ENCODE results near the gene GAST. TPM values are rescaled to one million over a fixed set of nuclear protein-coding genes. Genes with fewer than 3 reads are reported as not detected.

Gene GAST
- total RNA-seq, 1 donor from 2014 or later = not detected

- intact Hi-C loops (cut with micrococcal nuclease) = no loop called here
These were observed 4.1 kb upstream of the GAST start for GRCh38 chr17:41707803-41708669.

DNA sequence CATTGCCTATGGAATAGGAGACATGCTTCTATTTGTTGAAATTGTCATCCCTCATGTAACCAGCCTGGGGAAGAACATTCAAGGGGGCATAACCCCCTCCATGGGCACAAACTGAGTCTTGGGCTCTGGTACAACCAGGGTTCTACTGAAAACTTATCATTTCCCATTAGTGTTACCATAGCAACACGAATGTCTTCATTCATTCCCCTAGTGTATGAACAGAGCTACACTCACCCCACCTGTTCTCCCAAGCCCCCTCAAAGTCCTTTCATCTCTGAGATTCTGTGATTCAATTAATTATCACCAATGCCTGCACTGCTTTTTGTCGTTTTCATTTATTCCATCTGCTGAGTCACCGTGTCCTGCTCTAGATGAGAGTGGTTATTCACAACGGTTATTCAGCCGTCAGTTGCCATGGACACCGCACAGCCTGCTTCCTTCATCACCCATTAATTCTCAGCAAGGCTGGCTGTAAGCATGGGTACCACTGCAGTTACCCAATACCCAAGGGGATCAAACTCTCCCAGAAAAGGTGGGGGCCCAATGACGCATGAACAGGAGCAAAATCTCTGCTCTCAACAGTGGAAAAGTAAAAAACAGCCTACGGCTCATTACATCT is 1.6 kb upstream of the GAST start:
- intact Hi-C loops (cut with micrococcal nuclease) = no loop called here

- intact Hi-C loops (cut with micrococcal nuclease) = no loop called here
These were observed 5.5 kb downstream of the GAST start for GRCh38 chr17:41717408-41718286.

- intact Hi-C loops (cut with micrococcal nuclease) = no loop called here
These were observed 6.1 kb downstream of the GAST start for GRCh38 chr17:41718287-41718645.

- intact Hi-C loops (cut with micrococcal nuclease) = no loop called here
These were observed 10.1 kb downstream of the GAST start for GRCh38 chr17:41722231-41722630.

DNA sequence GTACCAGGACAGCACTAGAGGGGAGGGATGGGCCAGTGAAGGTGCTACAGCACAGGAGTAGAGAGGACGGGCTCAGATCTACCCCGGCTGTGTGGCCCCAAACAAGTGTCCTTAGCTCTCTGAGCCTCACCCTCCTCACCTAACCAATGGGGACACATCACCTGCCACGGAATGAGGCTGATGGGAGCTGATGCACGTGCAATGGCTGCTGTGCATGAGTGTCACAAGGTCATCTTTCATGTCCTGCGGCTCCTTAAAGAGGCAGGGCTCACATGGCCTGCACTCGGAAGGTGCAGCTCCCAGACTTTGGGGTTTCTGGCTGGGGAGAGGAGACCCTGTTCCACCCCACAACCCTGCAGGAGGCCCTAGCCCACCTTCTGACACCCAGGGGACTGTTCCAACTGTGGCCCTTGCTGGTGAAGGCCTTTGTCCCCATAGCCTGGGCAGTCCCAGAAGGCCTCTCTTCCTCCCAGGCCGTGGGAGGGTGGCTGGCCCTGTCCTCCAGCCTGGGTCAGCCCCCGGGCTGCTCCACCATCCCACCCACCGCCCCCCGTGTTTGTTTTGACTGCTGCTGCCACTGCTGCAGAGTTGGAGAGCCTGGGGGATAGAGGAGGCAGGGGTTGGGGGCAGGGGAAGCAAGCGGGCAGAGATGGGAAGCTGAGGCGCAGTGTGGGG is 11.8 kb downstream of the GAST start:
- intact Hi-C loops (cut with micrococcal nuclease) = no loop called here

DNA sequence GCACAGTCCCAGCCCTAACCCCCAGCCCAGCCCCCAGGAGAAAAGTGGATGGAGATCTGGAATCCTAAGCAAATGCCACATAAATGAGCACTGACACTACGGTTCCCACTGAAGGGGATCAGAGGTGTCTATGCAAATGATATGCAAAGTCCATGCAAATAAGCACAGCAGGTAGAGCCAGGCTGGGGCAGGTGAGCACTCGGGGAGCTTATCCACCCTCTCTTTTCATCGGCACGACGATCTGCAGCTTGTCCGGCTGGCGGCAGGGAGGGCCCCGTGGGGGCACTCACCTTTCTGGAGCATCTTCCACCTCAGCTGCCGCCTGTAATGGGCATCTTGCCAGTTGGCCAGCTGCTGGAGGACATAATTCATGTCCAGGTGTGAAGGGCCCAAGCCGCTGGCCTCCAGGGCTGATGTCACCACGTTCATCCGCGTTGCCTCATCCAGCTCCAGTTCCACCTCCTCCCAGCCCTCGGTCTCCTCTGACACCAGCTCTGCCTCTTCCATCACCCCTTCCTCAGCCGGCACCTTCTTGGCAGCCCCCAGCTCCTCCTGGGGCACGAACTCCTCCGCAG is 12.4 kb downstream of the GAST start:
- intact Hi-C loops (cut with micrococcal nuclease) = no loop called here

DNA sequence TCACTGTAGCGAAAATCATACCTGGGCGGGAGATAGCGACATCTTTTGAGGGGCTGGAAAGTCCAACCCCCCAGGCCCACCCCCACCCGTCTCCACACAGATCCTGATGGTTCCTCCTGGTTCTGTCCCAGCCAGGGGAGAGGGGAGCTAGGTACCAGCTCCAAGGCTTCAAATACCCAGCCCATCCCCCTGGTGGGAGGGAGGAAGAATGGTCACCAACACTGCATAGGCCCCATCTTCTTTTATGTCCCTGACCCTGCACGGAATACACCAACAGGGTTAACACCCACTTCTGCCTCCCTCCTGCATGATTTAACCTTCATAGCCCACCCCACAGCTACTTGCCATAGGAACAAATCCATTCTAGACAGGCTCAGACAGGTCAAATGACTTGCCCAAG is 13.0 kb downstream of the GAST start:
- intact Hi-C loops (cut with micrococcal nuclease) = no loop called here

DNA sequence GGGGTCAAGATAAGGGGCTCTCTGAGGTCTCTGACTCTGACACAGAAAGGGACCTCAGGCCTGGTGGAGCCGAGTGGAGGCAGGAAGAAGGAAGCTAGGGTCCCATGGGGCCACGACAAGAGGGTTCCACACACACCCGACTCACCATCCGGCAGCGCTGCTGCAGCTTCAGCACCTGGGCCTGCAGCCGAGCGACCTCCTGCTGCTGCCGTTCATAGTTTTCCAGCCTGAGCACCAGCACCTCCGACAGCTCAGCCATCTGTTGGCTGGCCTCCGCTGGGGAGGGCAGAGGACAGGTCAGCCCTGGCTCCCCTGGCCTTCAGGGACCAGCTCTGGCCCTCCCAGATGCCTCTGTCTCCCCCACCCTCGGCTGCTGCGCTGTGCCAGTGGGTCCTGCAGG is 15.9 kb downstream of the GAST start:
- intact Hi-C loops (cut with micrococcal nuclease) = no loop called here

DNA sequence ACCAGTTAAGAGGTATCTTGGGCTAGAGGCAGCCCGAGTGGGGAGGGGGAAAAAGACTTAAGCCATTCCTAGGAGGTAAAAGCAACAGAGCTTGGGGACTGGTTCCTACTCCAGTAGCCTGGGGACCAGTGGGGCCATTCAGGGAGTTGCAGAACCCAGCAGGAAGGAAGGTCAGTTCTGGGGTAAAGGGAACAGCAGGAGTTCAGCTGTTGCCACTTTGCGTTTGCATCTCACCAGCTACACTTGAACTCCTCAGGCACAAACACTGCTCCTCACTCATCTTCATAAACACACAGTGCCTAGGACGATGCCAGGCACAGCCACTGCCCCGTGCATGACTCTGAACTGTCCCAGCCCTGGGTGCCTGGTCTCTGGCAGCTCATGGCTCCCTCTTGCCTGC is 18.3 kb downstream of the GAST start:
- intact Hi-C loops (cut with micrococcal nuclease) = loop anchor here (10.0 kb wide), 2 partner anchors 294 to 384 kb away; partner anchors contain the start of genes DHX58 and NKIRAS2

DNA sequence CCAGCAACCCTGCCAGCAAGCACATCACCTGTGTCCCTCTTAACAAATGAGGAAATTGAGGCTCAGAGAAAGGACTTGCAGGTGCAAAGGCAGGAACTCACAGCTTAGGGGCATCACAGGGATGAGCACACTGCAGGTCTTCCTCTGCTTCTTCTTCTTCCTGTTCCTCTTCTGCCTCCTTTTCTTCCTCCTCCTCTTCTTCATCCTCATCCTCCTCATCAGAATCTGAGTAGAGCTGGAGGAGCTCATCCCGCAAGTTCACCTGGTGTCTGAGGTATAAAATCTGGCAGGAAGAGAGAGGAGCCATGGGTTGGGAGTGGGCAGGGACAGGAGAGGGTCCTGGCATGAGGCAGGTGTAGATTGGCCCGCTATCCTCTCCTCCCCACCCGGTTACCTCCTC is 19.7 kb downstream of the GAST start:
- intact Hi-C loops (cut with micrococcal nuclease) = loop anchor here (10.0 kb wide), 2 partner anchors 293 to 383 kb away; partner anchors contain the start of genes DHX58 and NKIRAS2

- intact Hi-C loops (cut with micrococcal nuclease) = loop anchor here (10.0 kb wide), 2 partner anchors 291 to 381 kb away; partner anchors contain the start of genes DHX58 and NKIRAS2
These were observed 21.4 kb downstream of the GAST start for GRCh38 chr17:41733348-41734138.

DNA sequence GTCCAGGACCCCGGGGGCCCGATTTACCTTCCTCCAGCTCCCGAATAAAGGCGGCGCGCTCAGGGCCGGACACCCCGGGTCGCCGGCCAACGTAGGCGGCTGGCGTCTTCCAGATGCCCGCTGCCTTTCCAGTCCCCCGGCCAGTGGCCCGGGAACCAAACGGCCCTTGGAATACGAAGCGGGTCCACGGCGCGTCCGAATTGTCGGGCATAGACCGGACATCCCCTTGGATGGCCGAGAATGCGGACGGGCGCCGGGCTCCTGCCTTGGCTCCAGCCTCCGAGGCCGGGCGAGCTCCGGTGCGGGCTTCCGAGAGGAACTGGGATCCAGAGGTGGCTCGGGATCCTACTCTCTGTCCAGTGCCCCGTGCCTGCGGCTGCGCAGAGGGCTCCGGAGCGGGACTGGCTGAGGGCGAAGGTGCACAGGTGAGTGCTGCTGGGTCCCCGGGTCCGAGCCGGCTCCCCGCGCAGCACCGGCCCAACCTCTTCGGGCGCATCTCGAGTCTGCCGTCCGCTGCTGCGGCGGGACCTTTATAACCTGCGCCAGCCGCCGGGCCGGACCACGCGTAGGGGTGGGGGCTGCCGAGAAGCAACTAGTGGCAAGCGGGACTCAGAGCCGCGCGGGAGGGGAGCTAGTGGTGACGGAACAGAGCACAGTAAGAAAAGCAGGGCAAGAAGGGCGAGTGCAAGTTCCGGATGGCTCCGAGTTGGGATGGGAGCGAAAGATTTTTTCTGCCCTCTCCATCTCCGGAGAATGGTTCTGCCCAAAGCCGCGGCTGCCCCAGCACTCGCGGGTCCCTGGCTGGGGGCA is 22.2 kb downstream of the GAST start, which contains the start of gene HAP1:
Gene HAP1 (minus strand): TSS at position 505 of the 810 bp plus-strand sequence. CDS start 9 bp downstream, at position 496.
- intact Hi-C loops (cut with micrococcal nuclease) = loop anchor here (10.0 kb wide), 2 partner anchors 290 to 380 kb away; partner anchors contain the start of genes DHX58 and NKIRAS2

DNA sequence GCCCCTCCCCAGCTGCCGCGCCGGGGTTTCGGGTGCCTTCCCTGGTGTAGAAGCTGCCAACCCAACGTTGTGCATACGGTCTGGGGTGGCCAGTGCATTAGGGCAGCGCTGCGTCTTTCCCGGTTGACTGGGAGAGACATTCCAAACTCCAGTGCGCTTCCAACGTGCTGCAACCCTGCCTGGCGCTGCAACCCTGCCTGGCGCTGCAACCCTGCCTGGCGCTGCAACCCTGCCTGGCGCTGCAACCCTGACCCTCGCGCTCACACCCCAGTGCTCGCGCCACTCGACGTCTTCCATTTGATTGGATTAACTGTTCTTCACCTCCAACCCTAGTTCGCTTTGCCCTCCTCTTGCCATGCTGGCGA is 22.8 kb downstream of the GAST start:
- intact Hi-C loops (cut with micrococcal nuclease) = loop anchor here (5.0 to 10.0 kb wide), 4 partner anchors 52 to 380 kb away; partner anchors contain the start of genes DHX58, JUP and NKIRAS2

- intact Hi-C loops (cut with micrococcal nuclease) = loop anchor here (5.0 to 10.0 kb wide), 4 partner anchors 52 to 379 kb away; partner anchors contain the start of genes DHX58, JUP and NKIRAS2
These were observed 23.6 kb downstream of the GAST start for GRCh38 chr17:41735744-41736143.

GRCh38 chr17:41736983-41737679 is 25.0 kb downstream of the GAST start:
- intact Hi-C loops (cut with micrococcal nuclease) = loop anchor here (5.0 to 10.0 kb wide), 4 partner anchors 50 to 378 kb away; partner anchors contain the start of genes DHX58, JUP and NKIRAS2

GRCh38 chr17:41737680-41738023 is 25.5 kb downstream of the GAST start:
- intact Hi-C loops (cut with micrococcal nuclease) = loop anchor here (1.0 to 10.0 kb wide), 6 partner anchors 50 to 377 kb away; partner anchors contain the start of genes DHX58, JUP and NKIRAS2

Data from T-helper 2 cell treated with Interferon-gamma antibody and Interleukin-4, amounts not matched to agents 100 ng/mL and 5 ng/mL, for 36 hours (primary cell).